Right lobe of liver (tissue), 4 donors: Measurements from ENCODE around the gene KCNG4.

Experiments
- POLR2A ChIP-seq: fragments of 450-650 bp; IDR thresholded peaks from one replicate; pipeline ENCODE4 v1.6.1; 2017; ENCODE audit warnings: antibody characterized with exemption, mild to moderate bottlenecking
- TF ChIP-seq, protein P1 (sequence below), 4 donors: fragments of 200-600 bp in 3 of 4; fragments of 450-650 bp in 1 of 4; IDR thresholded peaks; one replicate each; pipeline versions ENCODE4 v1.5.1 to v1.8.0; 2016 to 2022; ENCODE audit warnings: antibody characterized with exemption in 4 of 4, mild to moderate bottlenecking in 2 of 4
- donor health status: DM: no; HTN: no; CAD: no.
- donor health status: DM: no; HTN: no; CAD: no.
- donor health status: DM: no; HTN: yes; CAD: no.

DNA sequence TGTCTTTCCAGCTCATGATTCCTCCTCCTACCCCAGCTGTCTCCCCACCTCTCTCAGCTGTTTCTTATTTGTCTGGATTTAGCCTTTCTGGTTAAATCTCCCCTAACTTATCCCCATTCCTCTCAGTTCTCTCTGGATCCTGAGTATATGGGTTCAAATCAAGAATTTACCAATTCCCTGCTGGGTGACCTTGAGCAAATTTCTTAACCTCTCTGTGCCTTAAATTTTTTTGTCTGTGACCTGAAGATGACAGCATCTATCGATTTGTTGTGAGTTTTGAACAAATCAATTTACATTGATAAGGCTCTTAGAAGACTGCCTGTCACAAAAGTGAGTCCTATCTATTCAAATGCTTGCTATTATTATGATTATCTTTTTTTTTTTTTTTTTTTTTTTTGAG, 2.0 kb upstream of the KCNG4 start:
- TF ChIP-seq, protein P1, sequence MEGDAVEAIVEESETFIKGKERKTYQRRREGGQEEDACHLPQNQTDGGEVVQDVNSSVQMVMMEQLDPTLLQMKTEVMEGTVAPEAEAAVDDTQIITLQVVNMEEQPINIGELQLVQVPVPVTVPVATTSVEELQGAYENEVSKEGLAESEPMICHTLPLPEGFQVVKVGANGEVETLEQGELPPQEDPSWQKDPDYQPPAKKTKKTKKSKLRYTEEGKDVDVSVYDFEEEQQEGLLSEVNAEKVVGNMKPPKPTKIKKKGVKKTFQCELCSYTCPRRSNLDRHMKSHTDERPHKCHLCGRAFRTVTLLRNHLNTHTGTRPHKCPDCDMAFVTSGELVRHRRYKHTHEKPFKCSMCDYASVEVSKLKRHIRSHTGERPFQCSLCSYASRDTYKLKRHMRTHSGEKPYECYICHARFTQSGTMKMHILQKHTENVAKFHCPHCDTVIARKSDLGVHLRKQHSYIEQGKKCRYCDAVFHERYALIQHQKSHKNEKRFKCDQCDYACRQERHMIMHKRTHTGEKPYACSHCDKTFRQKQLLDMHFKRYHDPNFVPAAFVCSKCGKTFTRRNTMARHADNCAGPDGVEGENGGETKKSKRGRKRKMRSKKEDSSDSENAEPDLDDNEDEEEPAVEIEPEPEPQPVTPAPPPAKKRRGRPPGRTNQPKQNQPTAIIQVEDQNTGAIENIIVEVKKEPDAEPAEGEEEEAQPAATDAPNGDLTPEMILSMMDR (IDR thresholded peaks at IDR 0.05): no peak
- TF ChIP-seq POLR2A: no peak
